Smooth muscle cell (in vitro differentiated cells): ENCODE results near the gene CD109. TPM values are rescaled to one million over a fixed set of nuclear protein-coding genes. Genes with fewer than 3 reads are reported as not detected.

ENCODE experiments used
- DNase-seq: peaks from one replicate; lab custom pipeline; 2025; ENCODE audit not compliant: unreplicated experiment; lab: John Stamatoyannopoulos, UW
- H2AFZ ChIP-seq: fragments of 200-600 bp; sonication (generic); 2 replicates; pipeline ENCODE4 v1.6.0; 2016; ENCODE audit warnings: antibody characterized with exemption, low read depth, mild to moderate bottlenecking
- H3F3A ChIP-seq: fragments of 200-600 bp; sonication (generic); 2 replicates; pipeline ENCODE4 v1.6.0; 2017; ENCODE audit warnings: antibody characterized with exemption, low read depth
- H3K27ac ChIP-seq: fragments of 200-600 bp; sonication (generic); 2 replicates; pipeline ENCODE4 v1.5.1; 2016; ENCODE audit warnings: low read depth, mild to moderate bottlenecking
- H3K27me3 ChIP-seq: fragments of 200-600 bp; sonication (generic); 2 replicates; pipeline ENCODE4 v1.6.1; 2016; ENCODE audit warnings: low read depth, mild to moderate bottlenecking
- H3K36me3 ChIP-seq: fragments of 200-600 bp; sonication (generic); 2 replicates; pipeline ENCODE4 v1.5.1; 2016; ENCODE audit warnings: low read depth
- H3K4me1 ChIP-seq: fragments of 200-600 bp; sonication (generic); 2 replicates; pipeline ENCODE4 v1.5.1; 2016; ENCODE audit warnings: low read depth
- H3K4me2 ChIP-seq: fragments of 200-600 bp; sonication (generic); 2 replicates; pipeline ENCODE4 v1.6.0; 2016; ENCODE audit warnings: mild to moderate bottlenecking
- H3K4me3 ChIP-seq: fragments of 200-600 bp; sonication (generic); 2 replicates; pipeline ENCODE4 v1.5.1; 2016; ENCODE audit warnings: mild to moderate bottlenecking
- H3K79me2 ChIP-seq: fragments of 200-600 bp; sonication (generic); 2 replicates; pipeline ENCODE4 v1.6.0; 2016; ENCODE audit warnings: low read depth, mild to moderate bottlenecking
- H3K9ac ChIP-seq: fragments of 200-600 bp; sonication (generic); 2 replicates; pipeline ENCODE4 v1.6.0; 2016; ENCODE audit warnings: low read depth
- H3K9me3 ChIP-seq: fragments of 200-600 bp; sonication (generic); replicated peaks from 2 replicates; pipeline ENCODE4 v1.5.1; 2016; ENCODE audit warnings: low read depth
- H4K20me1 ChIP-seq: fragments of 200-600 bp; sonication (generic); 2 replicates; pipeline ENCODE4 v1.6.0; 2016; ENCODE audit warnings: low read depth
- CTCF ChIP-seq: fragments of 200-600 bp; sonication (generic); IDR thresholded peaks from 2 replicates; pipeline ENCODE4 v1.5.1; 2017; ENCODE audit warnings: borderline replicate concordance, mild to moderate bottlenecking, antibody characterized with exemption; ENCODE audit not compliant: insufficient read depth, poor library complexity, severe bottlenecking
- WGBS: methylation state at CpG from one replicate; pipeline ENCODE4 v1.1.7; 2016; ENCODE audit warnings: low lambda C conversion rate; 5-methylcytosine and 5-hydroxymethylcytosine counted together
- polyA plus RNA-seq: library from polyadenylated mRNA; unstranded; fragments of >200 nt; fragmentation: Nextera tagmentation; extraction: Ambion mirVana; gene quantifications from 2 replicates; pipeline ENCODE4 v1.2.1, GENCODE V29; 2016
- total RNA-seq: library from RNA; depleted of rRNA; stranded (reverse); fragments of >200 nt; gene quantifications from 2 replicates; pipeline ENCODE4 v1.2.3, GENCODE V29; 2014

The CD109 gene
- total and polyA plus RNA-seq, 2 experiments from 2014 or later = 7.7 to 28.0 TPM

GRCh38 chr6:73688351-73688750 lies 7.7 kb upstream of the CD109 start:
- no peak for TF ChIP-seq CTCF
- no peaks in the 10 kb centered on the region for H3K9me3 ChIP-seq

GRCh38 chr6:73690056-73690455 lies 5.9 kb upstream of the CD109 start:
- H3K36me3 ChIP-seq = no peaks in the 10 kb centered on the region
- DNase-seq = no peak
- no peak for TF ChIP-seq CTCF
- no peaks in the 10 kb centered on the region for H3K79me2 ChIP-seq
- no peaks in the 10 kb centered on the region for H3K9me3 ChIP-seq
- H3K9ac ChIP-seq = no peak overlapping the region
- H3K4me1 ChIP-seq = peaks cover 5% of the 10 kb centered on the region
- H3F3A ChIP-seq = peaks cover 9% of the 10 kb centered on the region
- no peak overlapping the region for H3K4me2 ChIP-seq
- H4K20me1 ChIP-seq = no peaks in the 10 kb centered on the region
- H3K27me3 ChIP-seq = no peaks in the 10 kb centered on the region
- no peak overlapping the region for H3K27ac ChIP-seq
- WGBS = 94% methylated on average over 5 of the region's 5 CpGs
- H3K4me3 ChIP-seq = no peak overlapping the region
- H2AFZ ChIP-seq = no peak overlapping the region

More at GRCh38 chr6:73688351-73688750, 7.7 kb upstream of the CD109 start:
- no peaks in the 10 kb centered on the region for H4K20me1 ChIP-seq
- H3F3A ChIP-seq = no peaks in the 10 kb centered on the region
- no peaks in the 10 kb centered on the region for H3K27me3 ChIP-seq
- H3K9ac ChIP-seq = no peak overlapping the region
- no peak for DNase-seq
- no peak overlapping the region for H3K4me3 ChIP-seq
- no peaks in the 10 kb centered on the region for H3K79me2 ChIP-seq
- peak overlapping the region; percentile 30 for H2AFZ ChIP-seq
- H3K4me1 ChIP-seq = peaks cover 5% of the 10 kb centered on the region
- H3K36me3 ChIP-seq = no peaks in the 10 kb centered on the region
- no peak overlapping the region for H3K27ac ChIP-seq
- no peak overlapping the region for H3K4me2 ChIP-seq
- WGBS = 0% methylated on average over 1 of the region's 1 CpG

DNA sequence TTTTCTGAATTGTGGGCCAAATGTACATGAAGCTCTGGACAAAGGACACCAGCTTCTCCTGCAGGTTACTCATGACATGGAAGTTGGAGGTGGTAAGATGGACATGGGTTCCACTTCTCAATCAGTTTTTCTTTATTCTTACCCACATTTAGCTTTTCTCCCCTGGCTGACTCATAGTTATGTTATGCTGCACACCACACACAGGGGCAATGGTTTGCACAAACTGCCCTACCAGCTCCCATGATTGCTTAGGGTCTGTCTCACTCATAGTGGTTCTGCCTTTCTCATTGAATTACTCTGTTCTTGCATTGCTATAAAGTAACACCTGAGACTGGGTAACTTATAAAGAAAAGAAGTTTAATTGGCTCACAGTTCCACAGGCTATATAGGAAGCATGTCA lies 4.5 kb upstream of the CD109 start:
- TF ChIP-seq CTCF = no peak
- Histone ChIP-seq H3K9ac (no peak overlapping the region), H3F3A (peaks cover 12% of the 10 kb centered on the region), H3K79me2 (no peaks in the 10 kb centered on the region), H2AFZ (no peak overlapping the region), H3K4me2 (no peak overlapping the region), H4K20me1 (no peaks in the 10 kb centered on the region), H3K27me3 (no peaks in the 10 kb centered on the region), H3K4me1 (peaks cover 5% of the 10 kb centered on the region), H3K9me3 (no peaks in the 10 kb centered on the region), H3K27ac (no peak overlapping the region), H3K36me3 (no peaks in the 10 kb centered on the region), H3K4me3 (no peak overlapping the region)
- DNase-seq = no peak

- H3K27me3 ChIP-seq = no peaks in the 10 kb centered on the region
- peak overlapping the region; percentile 62 for H3K4me3 ChIP-seq
- no peaks in the 10 kb centered on the region for H4K20me1 ChIP-seq
- peak overlapping the region; percentile 20 for H2AFZ ChIP-seq
- H3K4me2 ChIP-seq = peak overlapping the region; percentile 92
- no peaks in the 10 kb centered on the region for H3K79me2 ChIP-seq
- peaks cover 12% of the 10 kb centered on the region for H3F3A ChIP-seq
- peak overlapping the region; percentile 96 for H3K9ac ChIP-seq
- no peaks in the 10 kb centered on the region for H3K36me3 ChIP-seq
- no peak for DNase-seq
- 71% methylated on average over 5 of the region's 5 CpGs for WGBS
- H3K9me3 ChIP-seq = no peaks in the 10 kb centered on the region
- no peak for TF ChIP-seq CTCF
- H3K27ac ChIP-seq = peak overlapping the region; percentile 97
- H3K4me1 ChIP-seq = no peaks in the 10 kb centered on the region
Observed at GRCh38 chr6:73694711-73695411, 1.1 kb upstream of the CD109 start.
